Right cardiac atrium (tissue), 5 donors: ENCODE data around the gene MBP. TPM values are rescaled to one million over a fixed set of nuclear protein-coding genes. Genes with fewer than 3 reads are reported as not detected.
A peak's percentile ranks its signal among the peaks of the same experiment; 100 is the strongest.

Experiments
- ATAC-seq, 2 donors: fragments of 200-7000 bp; cut with Tn5 transposase; one replicate each; pipeline versions ENCODE4 v1.8.0 to v1.9.1; 2020; ENCODE audit warnings: moderate library complexity in 2 of 2, mild to moderate bottlenecking in 1 of 2
- DNase-seq, 3 donors: peaks; one replicate each; pipeline ENCODE4 v3.0.0-alpha.2; 2020
- H3K27ac ChIP-seq: one replicate; pipeline ENCODE4 v1.5.1; 2013; ENCODE audit warnings: mild to moderate bottlenecking, low read length, control low read depth, moderate library complexity
- H3K27me3 ChIP-seq: one replicate; pipeline ENCODE4 v1.6.1; 2013; ENCODE audit not compliant: control insufficient read depth, insufficient read depth
- H3K4me1 ChIP-seq: one replicate; pipeline ENCODE4 v1.6.1; 2013; ENCODE audit warnings: low read length; ENCODE audit not compliant: control insufficient read depth, insufficient read depth
- H3K4me3 ChIP-seq: one replicate; pipeline ENCODE4 v1.5.1; 2013; ENCODE audit warnings: low read length, control low read depth
- H3K9me3 ChIP-seq: one replicate; pipeline ENCODE4 v1.6.1; 2013; ENCODE audit warnings: low read length; ENCODE audit not compliant: control insufficient read depth
- WGBS: extraction: QIAGEN DNeasy Blood & Tissue Kit; methylation state at CpG from one replicate; pipeline ENCODE4 v1.1.7; 2013; 5-methylcytosine and 5-hydroxymethylcytosine counted together
- intact Hi-C, 4 donors: fragments of 100-400 bp; cut with DNase I; formaldehyde crosslinking; loops; one replicate each; pipeline versions ENCODE4 v1.11.0 to v1.14.0; 2022 to 2023
- polyA plus RNA-seq: library from polyadenylated mRNA; stranded (reverse); fragments of 200-250 nt; gene quantifications from one replicate; pipeline ENCODE4 v1.2.3, GENCODE V29; 2013
- total RNA-seq, 4 donors: library from RNA; stranded (reverse); fragmentation: NEBNext Ultra II Directional; extraction: Animal tissue kit (Norgen Biotek cat#: 25700); gene quantifications; one replicate each; pipeline ENCODE4 v1.2.1, GENCODE V29; 2021
- donor health status: healthy with polysubstance abuse.
- donor health status: DM: no; HTN: yes; CAD: no.
- donor health status: DM: no; HTN: no; CAD: no.
- donor health status: DM: no; HTN: yes; CAD: no; lungs with severe emphysema.
- donor health status: DM: yes; HTN: yes; CAD: no.

The MBP gene
- total and polyA plus RNA-seq, 5 donors = 10.5 to 26.4 (median 16.1) TPM

GRCh38 chr18:77015771-77016710 lies 116.5 kb downstream of the MBP start:
- 85% methylated on average over 16 of the region's 16 CpGs for WGBS
- DNase-seq (no peak), ATAC-seq (no peak)
- Histone ChIP-seq H3K4me1 (peaks cover 3% of the 10 kb centered on the region), H3K27ac (no peak overlapping the region), H3K4me3 (no peak overlapping the region), H3K27me3 (no peaks in the 10 kb centered on the region), H3K9me3 (no peaks in the 10 kb centered on the region)
- intact Hi-C loops = no loop called here

DNA sequence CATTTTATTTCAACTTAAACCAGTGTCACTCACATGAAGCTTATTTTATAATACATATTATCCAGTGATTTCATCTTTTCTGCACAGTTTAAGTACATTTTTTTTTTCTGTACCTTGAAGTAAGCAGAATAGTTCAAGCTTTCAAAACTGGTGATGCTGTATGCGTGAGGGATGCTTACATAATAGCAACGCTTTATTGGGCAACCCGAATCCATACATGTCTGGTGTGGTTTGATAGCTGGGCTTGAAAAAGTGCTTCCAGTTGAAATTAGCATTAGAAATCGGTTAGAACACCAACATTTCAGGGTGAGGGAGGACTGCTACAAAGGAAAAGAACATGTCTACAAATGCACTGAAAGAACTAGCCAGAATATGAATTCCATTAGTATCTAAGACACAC lies 117.4 kb downstream of the MBP start:
- Histone ChIP-seq H3K4me1 (peaks cover 3% of the 10 kb centered on the region), H3K4me3 (no peak overlapping the region), H3K27ac (no peak overlapping the region), H3K9me3 (no peaks in the 10 kb centered on the region), H3K27me3 (no peaks in the 10 kb centered on the region)
- intact Hi-C loops = no loop called here
- ATAC-seq (no peak), DNase-seq (no peak)
- WGBS = 71% methylated on average over 4 of the region's 4 CpGs

- Histone ChIP-seq H3K4me3 (no peak overlapping the region), H3K4me1 (peaks cover 3% of the 10 kb centered on the region), H3K27me3 (no peaks in the 10 kb centered on the region), H3K9me3 (no peaks in the 10 kb centered on the region), H3K27ac (peak overlapping the region; percentile 37)
- DNase-seq (peak in 1 of 3 donors; percentile 80), ATAC-seq (peak; percentile 64 to 67)
- intact Hi-C loops = no loop called here
- 38% methylated on average over 5 of the region's 5 CpGs for whole genome bisulfite sequencing
Measured at GRCh38 chr18:77014538-77014937, 118.0 kb downstream of the MBP start.

DNA sequence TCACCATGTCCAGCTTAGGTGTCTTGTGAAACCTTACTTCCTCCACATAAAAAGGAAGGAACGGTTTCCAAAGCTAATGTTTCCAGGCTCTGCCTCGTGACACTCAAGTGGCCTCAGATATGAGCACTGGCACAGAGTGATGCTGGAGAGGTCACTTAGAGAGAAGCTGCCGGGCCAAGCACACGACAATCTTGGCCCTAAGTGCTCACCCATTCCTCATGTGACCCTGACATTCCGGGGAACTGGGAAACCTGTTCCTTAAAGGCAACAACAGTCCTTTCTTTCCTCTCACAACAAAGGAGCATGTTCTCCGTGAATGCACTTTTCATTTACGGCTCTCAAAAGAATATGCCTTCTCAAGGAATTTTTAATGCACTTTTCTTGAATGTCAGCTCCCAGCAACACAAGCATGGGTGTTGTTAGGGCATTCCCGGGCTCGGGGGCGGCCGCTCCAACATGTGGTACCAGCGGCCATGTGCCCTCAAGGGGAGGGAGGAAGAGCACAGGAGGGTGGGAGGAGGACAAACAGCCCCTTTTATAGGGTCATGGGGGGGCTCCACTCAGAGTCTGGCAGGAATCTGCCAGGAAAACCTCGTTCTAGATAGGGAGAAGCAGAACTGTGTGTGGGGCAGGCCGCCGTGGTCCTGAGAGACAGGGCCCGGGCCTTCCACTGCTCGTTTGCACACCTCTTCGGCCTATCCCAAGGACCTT lies 118.6 kb downstream of the MBP start:
- intact Hi-C loops = no loop called here
- WGBS = 29% methylated on average over 18 of the region's 18 CpGs
- ATAC-seq = peak; percentile 95 to 96
- no peak overlapping the region for H3K4me3 ChIP-seq
- peaks cover 3% of the 10 kb centered on the region for H3K4me1 ChIP-seq
- H3K27ac ChIP-seq = peak overlapping the region; percentile 55
- no peaks in the 10 kb centered on the region for H3K27me3 ChIP-seq
- DNase-seq = peak; percentile 61 to 77 (median 73)
- H3K9me3 ChIP-seq = no peaks in the 10 kb centered on the region

DNA sequence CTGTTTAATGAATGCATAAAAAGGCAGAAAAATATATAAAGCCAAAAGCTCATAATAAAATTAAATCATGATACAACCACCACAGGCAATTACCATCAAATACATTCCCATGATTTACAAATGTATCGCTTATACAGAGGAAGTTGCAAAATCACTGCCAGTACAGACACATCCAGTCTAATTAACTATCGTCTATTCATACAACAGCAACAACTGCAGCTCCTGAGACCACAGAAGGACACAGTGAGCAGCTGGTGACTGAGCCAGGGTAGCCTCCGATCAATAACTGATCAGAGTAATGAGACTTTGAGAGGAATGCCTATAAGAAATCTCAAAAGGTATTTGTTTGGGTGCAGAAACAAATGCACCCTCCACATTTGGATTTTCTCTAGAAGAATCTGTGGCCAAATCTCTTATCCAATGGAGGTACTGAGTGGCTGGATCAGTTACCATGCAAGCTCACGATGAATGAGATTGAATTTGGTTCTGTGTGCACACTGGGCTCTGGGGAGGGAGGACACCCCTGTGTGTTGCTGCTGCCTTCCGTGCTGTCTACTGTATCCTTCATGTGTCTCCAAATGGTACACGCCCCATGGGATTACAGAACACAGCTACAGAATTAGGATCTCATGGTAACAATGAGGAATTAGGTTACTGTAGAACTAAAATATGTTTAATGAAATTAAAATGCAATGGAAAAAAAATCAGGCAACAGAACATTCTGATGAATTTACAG lies 119.6 kb downstream of the MBP start:
- ATAC-seq = peak; percentile 13 to 30
- H3K4me3 ChIP-seq = no peak overlapping the region
- H3K9me3 ChIP-seq = no peaks in the 10 kb centered on the region
- DNase-seq = no peak
- peaks cover 3% of the 10 kb centered on the region for H3K4me1 ChIP-seq
- 62% methylated on average over 6 of the region's 6 CpGs for WGBS
- no peaks in the 10 kb centered on the region for H3K27me3 ChIP-seq
- intact Hi-C loops = no loop called here
- H3K27ac ChIP-seq = no peak overlapping the region

- H3K27ac ChIP-seq = no peak overlapping the region
Measured at GRCh38 chr18:77012120-77012519, 120.5 kb downstream of the MBP start.

DNA sequence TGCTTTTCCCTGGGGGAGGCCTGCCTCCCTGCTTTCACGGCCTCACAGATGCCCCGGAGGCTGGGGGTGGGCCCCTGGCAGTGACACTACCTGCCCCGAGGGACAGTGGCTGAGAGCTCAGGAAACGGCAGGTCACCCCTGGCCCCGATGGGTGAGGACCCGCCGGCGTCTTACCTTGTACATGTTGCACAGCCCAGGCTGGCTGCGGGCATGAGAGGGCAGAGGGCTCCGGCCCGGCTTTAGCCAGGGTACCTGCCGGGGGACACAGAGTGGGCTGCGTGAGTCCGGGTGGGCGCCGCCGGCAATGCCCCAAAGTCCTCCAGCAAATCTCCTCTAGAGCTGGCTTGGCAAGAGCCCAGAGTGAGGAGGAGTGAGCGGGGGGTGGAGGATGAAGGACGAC lies 122.9 kb downstream of the MBP start:
- Histone ChIP-seq H3K9me3 (no peaks in the 10 kb centered on the region), H3K27me3 (no peaks in the 10 kb centered on the region), H3K4me1 (peaks cover 5% of the 10 kb centered on the region), H3K4me3 (no peak overlapping the region), H3K27ac (no peak overlapping the region)
- ATAC-seq = no peak
- intact Hi-C loops = loop anchor here in 1 of 4 donors (10.0 kb wide), 2 partner anchors 45 to 635 kb away; no protein-coding TSS in a partner anchor
- 86% methylated on average over 19 of the region's 19 CpGs for WGBS
- DNase-seq = peak in 1 of 3 donors; percentile 40

More at GRCh38 chr18:77012120-77012519, 120.5 kb downstream of the MBP start:
- 86% methylated on average over 8 of the region's 8 CpGs for WGBS
- no peaks in the 10 kb centered on the region for H3K9me3 ChIP-seq
- DNase-seq (peak in 1 of 3 donors; percentile 33), ATAC-seq (no peak)
- H3K27me3 ChIP-seq = no peaks in the 10 kb centered on the region
- H3K4me3 ChIP-seq = no peak overlapping the region
- intact Hi-C loops = no loop called here
- H3K4me1 ChIP-seq = peaks cover 3% of the 10 kb centered on the region

GRCh38 chr18:77008576-77009315 lies 123.8 kb downstream of the MBP start:
- ATAC-seq (no peak), DNase-seq (peak in 2 of 3 donors; percentile 33 to 64)
- H3K9me3 ChIP-seq = no peaks in the 10 kb centered on the region
- WGBS = 88% methylated on average over 23 of the region's 23 CpGs
- intact Hi-C loops = loop anchor here in 1 of 4 donors (10.0 kb wide), 2 partner anchors 46 to 636 kb away; no protein-coding TSS in a partner anchor
- H3K27me3 ChIP-seq = no peaks in the 10 kb centered on the region
- H3K4me3 ChIP-seq = no peak overlapping the region
- peaks cover 2% of the 10 kb centered on the region for H3K4me1 ChIP-seq
- H3K27ac ChIP-seq = no peak overlapping the region

DNA sequence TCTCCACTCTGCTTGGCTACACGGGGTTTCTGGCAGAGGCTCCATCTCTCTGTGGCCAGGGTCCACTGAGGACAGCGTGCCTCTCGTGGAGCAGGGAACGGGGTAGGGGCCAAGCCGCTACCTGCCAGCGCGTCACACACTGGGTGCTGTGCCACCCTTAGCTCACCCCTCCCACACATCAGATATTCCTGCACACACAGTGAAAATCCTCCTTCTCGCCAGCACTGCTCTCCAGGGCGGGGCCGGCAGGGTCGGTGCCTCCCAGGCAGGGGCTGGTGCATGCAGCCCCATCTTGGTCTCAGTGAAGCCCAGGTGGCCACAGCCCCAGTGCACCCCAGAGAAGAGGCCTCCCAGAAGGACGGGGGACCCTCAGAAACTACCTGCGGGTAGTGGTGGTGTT lies 124.6 kb downstream of the MBP start:
- ATAC-seq (no peak), DNase-seq (peak in 1 of 3 donors; percentile 48)
- Histone ChIP-seq H3K27me3 (no peaks in the 10 kb centered on the region), H3K27ac (no peak overlapping the region), H3K9me3 (no peaks in the 10 kb centered on the region), H3K4me3 (no peak overlapping the region), H3K4me1 (peaks cover 2% of the 10 kb centered on the region)
- WGBS = 86% methylated on average over 13 of the region's 13 CpGs
- intact Hi-C loops = loop anchor here in 1 of 4 donors (10.0 kb wide), 2 partner anchors 47 to 637 kb away; no protein-coding TSS in a partner anchor

- Histone ChIP-seq H3K4me1 (peaks cover 2% of the 10 kb centered on the region), H3K4me3 (no peak overlapping the region), H3K27me3 (no peaks in the 10 kb centered on the region), H3K27ac (no peak overlapping the region), H3K9me3 (no peaks in the 10 kb centered on the region)
- peak in 1 of 3 donors; percentile 16 for DNase-seq
- 77% methylated on average over 12 of the region's 12 CpGs for WGBS
- ATAC-seq = no peak
- intact Hi-C loops = loop anchor here in 1 of 4 donors (10.0 kb wide), 2 partner anchors 48 to 638 kb away; no protein-coding TSS in a partner anchor
Measured at GRCh38 chr18:77007251-77007650, 125.3 kb downstream of the MBP start.
